AML-193 (cell line): ENCODE results near the gene TPPP2.
"Not testable (repeated sequence)": the region's sequence is repeated elsewhere in the genome, so short reads cannot be mapped to it uniquely, and the experiment has no call there.

ENCODE experiments used
- DNase-seq, 2 experiments: peaks; one replicate each; lab custom pipeline; 2025; lab: John Stamatoyannopoulos, UW

Gene TPPP2

GRCh38 chr14:21029917-21030316 is at the start of gene TPPP2:
Gene TPPP2, plus strand, starts transcription at chr14:21030217. Its CDS starts 365 bp downstream, at chr14:21030582.
- DNase-seq: no peak

- DNase-seq: no peak
Observed at GRCh38 chr14:20980906-20981305, 49.1 kb upstream of the TPPP2 start.

DNA sequence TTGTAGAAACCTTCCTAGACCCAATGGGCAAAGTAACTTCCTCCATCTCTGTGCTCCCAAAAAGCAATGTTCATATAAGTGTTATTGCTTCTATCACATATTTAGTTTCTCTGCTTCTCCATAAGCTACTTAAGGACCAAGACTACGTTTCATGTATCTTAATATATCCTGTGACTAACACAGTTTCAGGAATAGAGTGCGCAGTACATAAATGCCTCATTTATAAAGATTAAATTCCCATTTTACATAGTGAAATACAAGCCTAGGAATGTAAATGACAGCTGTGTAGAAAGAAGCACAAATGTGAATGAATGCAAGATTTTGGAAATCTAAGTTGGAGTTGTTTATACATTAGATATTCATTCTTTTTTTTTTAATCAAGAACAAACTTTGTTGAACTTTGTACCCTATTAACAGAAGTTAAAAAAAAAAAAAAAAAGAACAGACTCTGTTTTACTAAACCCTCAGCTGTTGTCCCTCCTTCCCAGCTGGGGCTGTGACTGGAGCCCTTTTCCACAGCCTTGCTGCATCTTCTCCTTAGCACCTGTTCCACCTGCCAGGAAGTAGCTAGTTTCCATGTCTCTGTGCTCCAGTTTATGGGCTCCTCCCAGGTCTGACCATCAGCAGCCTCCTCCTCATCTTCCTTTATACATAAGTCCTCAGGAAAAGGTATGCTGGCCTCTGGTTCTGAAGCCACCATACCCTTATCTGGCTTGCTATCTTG is 47.2 kb upstream of the TPPP2 start:
- no peak for DNase-seq

GRCh38 chr14:20985650-20986049 is 44.4 kb upstream of the TPPP2 start:
- DNase-seq: peak; percentile 10 to 37

DNA sequence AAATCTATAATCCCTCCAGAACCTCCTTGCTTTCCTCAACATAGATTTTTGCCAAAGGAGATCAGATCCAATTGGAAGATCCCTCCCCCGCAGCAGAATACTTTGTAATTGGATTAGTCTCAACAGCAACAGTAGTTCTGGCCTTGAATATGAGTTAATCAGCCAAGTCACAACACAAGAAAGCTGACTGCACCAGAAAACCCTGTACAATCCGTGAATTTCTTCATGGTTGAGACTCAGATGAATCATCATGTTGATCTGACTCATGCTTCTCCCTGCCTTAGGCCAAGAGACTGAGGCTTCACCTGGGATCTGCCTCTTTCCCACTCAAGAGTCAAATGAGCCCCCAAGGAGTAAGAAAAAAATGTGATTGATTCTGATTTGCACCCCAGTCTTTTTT is 43.2 kb upstream of the TPPP2 start:
- peak; percentile 22 to 39 for DNase-seq

- DNase-seq: peak in 1 of 2 experiments; percentile 5
Observed at GRCh38 chr14:20988717-20989470, 41.1 kb upstream of the TPPP2 start.

DNA sequence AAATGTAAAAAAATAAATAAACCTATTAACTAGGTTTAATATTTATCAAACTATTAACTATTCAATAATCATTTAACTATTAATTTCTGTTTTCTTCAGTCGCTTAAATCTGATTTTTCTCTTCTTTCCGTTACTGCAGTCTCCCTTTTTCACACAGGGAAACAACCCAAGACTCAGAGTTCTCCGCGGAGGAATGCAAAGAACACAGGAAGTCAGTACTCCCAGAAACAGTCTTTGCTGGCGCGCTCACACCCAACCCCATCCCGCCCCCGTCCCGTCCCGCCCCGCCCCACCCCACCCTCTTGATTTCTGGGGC is 40.6 kb upstream of the TPPP2 start:
- DNase-seq: no peak

GRCh38 chr14:20989787-20990600 is 40.0 kb upstream of the TPPP2 start, which contains the start of gene METTL17:
Gene METTL17, plus strand, starts transcription at chr14:20989980. Its CDS starts 23 bp downstream, at chr14:20990003.
- peak; percentile 95 to 96 for DNase-seq

- no peak for DNase-seq
Observed at GRCh38 chr14:20996521-20996920, 33.5 kb upstream of the TPPP2 start.

- no peak for DNase-seq
Observed at GRCh38 chr14:20997115-20997514, 32.9 kb upstream of the TPPP2 start.

DNA sequence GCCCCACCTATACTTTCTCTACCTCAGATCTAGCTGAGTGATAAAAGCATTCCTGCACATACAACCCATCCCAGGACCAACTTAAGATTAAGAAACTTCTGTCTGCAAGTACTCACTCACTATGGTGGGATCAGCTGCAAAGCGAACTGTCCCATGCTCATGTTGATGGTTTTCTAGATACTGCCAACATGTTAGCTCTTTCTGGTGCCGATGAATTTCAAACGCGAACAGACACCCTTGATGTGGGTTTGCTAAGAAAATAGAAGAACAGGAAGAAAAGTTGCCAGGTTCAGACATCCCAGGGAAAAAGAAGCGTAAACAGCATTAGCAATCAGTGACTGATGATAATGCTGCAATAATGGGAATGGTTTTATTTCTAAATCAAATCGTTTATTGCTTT is 32.5 kb upstream of the TPPP2 start:
- DNase-seq: no peak

- DNase-seq: no peak
Observed at GRCh38 chr14:20998139-20998538, 31.9 kb upstream of the TPPP2 start.

GRCh38 chr14:20998674-20999366 is 31.2 kb upstream of the TPPP2 start, which contains the start of gene SLC39A2:
Gene SLC39A2, plus strand, starts transcription at chr14:20999293. Its CDS starts 154 bp downstream, at chr14:20999447.
- DNase-seq: peak in 1 of 2 experiments; percentile 7

DNA sequence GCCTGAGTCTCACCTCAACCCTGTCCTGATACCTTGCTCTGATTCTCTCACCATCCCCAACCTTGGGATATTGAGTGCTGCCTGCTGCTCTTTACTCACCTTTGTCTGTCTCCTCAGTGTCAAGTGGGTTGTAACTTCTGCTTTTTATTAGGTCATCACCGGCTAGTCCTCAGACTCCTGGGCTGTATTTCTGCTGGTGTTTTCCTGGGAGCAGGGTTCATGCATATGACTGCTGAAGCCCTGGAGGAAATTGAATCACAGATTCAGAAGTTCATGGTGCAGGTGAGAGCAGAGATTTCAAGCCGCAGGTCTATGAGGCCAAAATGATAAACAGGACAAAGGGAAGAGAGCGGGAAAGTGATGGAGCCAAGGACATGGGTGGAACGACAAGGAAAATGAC is 30.4 kb upstream of the TPPP2 start:
- no peak for DNase-seq

- no peak for DNase-seq
Observed at GRCh38 chr14:21001218-21001617, 28.8 kb upstream of the TPPP2 start.

GRCh38 chr14:21003788-21004346 is 26.1 kb upstream of the TPPP2 start:
- DNase-seq: no peak

GRCh38 chr14:21009721-21010120 is 20.3 kb upstream of the TPPP2 start:
- DNase-seq: not testable (repeated sequence)

GRCh38 chr14:21011136-21011535 is 18.9 kb upstream of the TPPP2 start:
- DNase-seq: no peak

GRCh38 chr14:21014761-21015190 is 15.2 kb upstream of the TPPP2 start:
- peak; percentile 72 to 76 for DNase-seq

DNA sequence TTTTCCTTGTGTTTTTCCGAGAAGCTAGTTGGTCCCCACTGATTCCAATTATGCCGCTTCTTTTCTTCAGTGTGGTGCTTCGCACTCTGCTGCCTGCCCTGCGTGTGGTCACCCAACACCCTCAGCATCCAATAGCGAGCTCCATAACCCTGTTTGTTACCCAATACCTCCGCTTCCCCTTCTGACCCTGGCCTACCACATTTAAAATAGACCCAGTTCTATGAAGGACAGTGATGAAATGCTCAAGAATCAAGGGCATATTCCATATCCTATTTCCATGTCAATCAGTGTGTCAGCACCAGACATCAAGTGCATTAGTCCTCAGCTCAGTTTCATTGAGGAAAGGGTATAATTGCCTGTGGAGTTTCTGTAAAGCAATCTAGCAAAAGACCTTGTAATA is 14.7 kb upstream of the TPPP2 start:
- DNase-seq: peak; percentile 72 to 78

- no peak for DNase-seq
Observed at GRCh38 chr14:21016413-21017190, 13.4 kb upstream of the TPPP2 start.
